HG03135 (cell line): Measurements from ENCODE around the gene LRRC37A3.
"Not testable (repeated sequence)": the region's sequence is repeated elsewhere in the genome, so short reads cannot be mapped to it uniquely, and the experiment has no call there.

Experiments
- ATAC-seq: cut with Tn5 transposase; IDR thresholded peaks from one replicate; pipeline ENCODE4 v1.9.1; 2021; ENCODE audit warnings: mild to moderate bottlenecking, moderate library complexity; ENCODE audit not compliant: unreplicated experiment

The LRRC37A3 gene

DNA sequence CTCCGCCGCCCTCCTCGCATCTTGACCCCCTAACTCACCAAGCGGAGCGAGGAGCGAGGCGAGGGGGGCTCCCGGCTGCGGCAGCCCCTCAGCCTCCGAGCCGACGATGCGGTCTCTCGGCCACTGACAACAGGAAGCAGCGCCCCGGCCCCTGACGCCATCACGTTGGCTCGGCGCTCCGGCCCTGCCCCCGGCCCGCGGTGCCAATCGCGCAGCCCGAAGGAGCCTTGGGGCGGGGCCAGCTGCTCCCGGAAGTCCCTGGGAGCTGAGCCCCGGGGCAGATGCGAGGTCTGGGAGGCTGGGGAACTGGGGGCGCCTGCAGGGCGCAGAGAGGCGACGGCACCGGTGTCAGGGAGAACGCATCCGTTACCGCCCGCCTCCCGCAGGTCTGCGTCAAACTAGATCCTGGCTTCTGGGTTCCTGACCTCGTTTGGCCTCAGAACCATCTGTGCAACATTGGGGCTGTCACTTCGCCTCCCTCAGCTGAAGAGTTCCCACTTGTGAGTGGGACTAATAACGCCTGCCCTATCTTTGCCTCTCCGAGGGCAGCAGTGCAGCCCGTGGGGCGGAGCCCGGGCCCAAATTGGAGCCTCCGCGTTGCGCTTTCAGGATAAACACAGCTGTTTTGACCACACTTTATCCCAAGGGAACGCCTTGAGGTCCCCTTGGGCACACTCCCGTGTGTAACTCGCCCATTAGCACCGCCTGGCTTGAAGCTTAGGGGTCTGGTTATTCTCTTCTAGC lies 82.1 kb downstream of the LRRC37A3 start:
- peak; percentile 97 for ATAC-seq

DNA sequence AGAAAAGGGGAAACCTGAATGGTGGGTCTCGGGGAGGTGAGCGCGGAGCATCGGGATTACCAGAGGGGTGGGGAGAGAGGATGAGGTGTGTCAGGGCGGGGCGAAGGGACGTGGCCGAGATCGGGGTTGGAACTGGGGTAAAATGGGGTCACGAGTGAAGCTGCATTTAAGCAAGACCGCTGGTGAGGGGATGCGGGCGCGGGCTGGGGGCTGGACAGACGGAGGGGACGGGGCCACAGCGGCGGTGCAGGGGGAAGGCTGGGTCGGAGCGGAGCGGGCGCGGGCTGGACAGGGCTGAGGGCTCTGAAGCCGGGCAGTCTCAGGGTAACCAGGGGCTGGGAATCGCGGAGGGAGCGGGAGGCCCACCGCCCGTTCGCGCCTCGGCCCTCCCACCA lies 82.7 kb downstream of the LRRC37A3 start:
- peak; percentile 38 for ATAC-seq

DNA sequence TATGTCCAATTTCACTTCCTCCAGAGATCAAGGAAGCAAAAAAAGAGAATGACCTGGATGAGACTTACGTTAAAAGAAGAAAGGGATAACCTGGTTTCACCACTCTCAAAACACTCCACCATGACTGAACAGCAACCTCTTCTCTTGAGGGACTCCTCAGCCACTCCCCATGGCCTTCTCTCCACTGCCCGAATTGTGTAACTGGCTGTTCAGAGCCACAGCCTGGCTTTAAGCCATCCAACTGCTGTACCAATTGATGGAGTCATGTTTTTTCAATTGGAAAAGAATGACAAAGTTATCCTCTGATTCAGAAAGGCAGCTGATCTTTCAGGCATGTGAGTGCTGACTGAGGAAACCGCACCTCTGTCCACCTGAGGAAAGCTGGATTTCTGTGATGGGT lies 85.2 kb downstream of the LRRC37A3 start:
- not testable (repeated sequence) for ATAC-seq

DNA sequence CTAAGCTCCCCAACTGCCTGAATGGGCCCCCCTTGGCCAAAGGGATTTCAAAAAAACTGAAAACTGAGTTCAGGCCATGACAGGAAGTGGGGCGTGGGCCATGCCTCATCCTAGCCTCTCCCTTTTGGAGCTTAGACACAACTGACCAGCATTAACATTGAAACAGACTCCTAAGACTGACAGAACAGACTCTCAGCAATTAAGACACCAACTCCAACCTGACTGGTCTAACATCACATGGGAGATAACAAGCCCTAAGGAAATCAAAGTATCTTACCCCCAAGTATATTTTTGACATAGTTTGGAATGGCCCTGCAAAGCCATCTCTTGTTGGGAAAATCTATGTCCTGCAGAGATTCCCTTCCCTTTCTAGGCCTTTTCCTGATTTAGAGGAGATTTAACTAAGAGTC lies 88.6 kb downstream of the LRRC37A3 start:
- not testable (repeated sequence) for ATAC-seq

DNA sequence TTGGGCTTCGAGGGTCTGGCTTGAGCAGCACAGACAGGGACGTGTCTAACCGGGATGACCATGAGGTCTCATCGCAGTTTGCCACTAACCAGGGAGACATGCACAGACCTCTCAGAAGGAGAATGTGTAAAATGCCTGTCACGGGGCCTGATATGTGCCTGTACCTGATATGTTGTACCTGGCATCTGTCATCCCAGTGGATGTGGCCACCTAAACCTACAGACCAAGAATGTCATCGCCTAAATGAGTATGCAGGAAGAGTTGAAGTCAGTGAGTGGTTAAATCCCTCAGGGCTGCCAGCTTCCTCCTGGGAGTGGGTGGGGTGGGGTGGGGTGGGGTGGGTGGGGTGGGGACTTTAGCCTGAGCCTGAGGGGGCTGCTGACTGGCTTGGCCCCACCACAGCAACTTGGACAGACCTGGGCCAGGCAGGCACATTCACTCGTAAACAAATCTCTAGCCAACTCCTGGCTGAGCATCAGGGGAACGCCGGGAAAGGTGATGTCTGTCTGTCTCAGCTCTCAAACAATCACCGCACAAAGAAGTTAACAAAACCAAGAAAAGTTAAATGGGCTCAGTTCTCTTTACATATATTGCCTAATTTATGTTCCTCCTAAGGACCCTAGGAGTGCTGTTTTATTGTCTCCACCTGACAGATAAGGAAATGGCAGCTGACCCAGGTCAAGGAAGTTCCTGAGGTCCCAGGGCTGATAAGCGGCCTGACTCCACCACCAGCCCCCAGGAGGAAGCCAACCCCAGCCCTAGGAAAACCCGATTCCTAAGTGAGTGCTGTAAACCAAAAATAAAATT lies 89.3 kb downstream of the LRRC37A3 start:
- ATAC-seq: not testable (repeated sequence)

DNA sequence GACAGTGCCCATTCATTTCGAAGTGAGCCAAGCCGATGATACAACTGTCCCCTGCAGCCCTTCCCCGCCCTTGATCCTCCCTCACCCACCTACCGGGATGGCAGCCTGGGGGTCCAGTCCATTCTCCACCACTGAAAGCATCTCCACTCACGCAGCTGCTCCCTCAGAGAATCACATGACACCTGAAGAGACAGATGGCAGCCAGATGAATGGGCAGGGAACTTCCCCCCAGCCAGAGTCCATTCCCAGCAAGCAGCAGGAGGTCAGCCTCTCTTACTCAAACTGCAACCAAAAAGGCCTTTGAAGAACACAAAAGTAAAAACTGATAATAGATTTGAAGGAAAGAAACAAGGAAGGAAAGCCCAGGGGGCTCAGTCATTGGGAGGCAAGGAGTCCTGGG lies 90.2 kb downstream of the LRRC37A3 start:
- not testable (repeated sequence) for ATAC-seq

DNA sequence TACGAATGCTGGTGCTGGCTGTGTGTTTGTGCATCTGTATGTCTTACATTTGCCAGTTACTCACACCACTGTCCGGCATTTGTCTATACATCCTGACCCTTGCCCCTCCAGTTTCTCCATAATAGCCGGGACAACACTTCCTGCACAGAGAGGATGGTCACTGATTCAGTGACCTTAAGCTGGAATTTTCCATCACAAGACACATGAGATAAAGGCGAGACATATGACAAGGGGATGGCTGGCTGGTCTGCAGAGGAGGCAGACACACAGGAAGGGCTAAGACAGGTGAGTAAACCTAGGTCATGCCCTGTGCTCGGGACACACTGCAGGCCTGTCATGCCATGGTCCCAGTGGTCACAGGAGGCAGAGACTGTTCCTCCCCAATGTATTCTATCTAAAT lies 100.4 kb downstream of the LRRC37A3 start:
- not testable (repeated sequence) for ATAC-seq

DNA sequence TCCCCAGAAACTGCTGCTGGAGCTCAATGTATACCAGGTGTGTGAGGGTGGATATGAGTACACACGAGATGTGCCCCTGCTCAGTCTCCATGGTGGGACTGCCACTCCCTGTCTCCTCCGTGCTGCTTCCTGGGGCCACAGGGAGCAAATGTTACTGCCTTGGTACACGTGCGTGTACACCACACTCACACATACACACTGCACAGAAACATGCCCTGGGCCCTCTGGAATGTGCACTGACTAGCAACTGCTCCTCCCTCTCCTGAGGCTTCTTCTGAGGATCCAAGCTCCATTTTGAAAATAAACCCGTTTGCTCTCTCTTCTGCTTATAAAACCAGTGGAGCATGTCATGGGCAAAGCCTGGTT lies 103.5 kb downstream of the LRRC37A3 start:
- ATAC-seq: not testable (repeated sequence)

DNA sequence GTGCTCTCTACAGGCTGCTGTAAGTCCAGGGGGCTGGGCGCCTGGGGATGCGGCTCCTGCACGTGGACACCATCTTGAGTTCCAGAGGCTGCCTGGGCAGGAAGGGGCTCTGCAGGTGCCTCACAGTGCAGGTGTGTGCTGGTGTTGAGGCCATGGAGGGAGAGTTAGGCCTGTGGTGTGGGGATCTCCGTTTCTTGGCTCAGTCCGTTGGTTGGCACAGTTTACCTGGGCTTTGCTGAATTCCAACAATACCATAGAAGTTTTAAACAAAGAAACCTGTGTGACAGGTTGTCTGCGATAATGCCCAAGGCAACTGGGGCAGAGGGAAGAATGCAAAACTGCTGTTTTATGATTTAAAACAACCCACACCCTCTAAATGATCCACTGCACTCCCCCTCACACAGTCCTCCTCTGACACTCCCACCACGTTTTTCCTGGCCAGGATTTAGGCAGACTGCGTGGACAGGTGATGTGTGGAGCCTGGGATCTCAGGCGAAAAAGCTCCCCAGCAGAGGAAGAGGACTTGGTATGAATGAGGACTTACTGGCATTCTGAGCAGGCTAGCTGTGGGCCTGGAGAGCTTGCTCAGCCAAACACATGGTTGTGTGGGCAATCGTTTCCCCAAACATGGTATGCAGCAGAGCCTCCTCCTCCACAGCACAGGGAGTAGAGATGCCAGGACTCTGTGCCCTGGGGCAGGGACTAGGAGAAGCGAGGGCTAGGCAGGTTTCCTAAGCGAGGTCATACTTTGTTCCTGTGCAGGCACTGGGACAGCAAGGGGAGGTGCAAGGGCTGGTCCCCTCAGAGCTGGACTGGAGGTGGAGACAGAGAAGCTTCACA lies 104.1 kb downstream of the LRRC37A3 start:
- ATAC-seq: not testable (repeated sequence)

DNA sequence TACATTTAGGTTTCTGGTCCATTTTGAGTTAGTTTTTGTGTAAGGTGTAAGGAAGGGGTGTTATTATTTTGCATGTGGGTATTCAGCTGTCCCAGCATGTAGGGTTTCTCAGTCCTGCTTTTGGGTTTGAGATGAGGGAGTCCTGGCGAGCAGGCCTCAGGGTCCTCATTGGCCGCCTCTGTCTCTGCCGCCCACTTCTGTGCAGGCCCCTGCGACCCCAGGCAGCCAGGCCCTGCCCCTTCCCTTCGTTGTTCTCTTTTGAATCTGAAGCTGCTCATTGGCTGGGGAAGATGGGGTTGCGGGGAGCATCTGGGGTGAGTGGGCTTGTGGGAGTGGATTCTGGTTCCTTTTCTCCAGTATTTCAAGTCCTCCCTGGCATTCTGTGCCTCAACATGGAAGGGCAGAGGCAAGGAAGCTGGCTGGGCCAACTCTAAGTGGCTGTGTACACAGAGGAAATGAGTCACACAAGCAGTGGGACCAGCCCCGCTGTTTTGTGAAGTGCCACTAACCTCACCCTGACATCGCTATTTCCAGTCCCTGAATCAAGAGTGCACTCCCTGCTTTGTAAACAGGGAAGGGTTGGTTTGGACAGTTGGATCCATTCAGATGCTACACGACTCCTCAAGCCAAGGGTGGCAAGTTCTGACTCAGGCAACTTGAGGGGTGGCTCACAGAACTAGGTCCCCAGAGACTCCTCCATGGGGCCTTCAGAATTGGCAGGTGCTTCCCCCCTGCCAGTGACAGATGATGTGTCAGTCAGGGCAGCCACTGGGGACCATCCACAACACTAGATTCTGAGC lies 110.9 kb downstream of the LRRC37A3 start:
- ATAC-seq: peak; percentile 88
